HepG2 (cell line): ENCODE data around the gene PGS1. TPM values are rescaled to one million over a fixed set of nuclear protein-coding genes. Genes with fewer than 3 reads are reported as not detected.

ENCODE experiments used
- AKNA ChIP-seq: sonication (generic); formaldehyde crosslinking; IDR thresholded peaks from 2 replicates; pipeline ENCODE4 v1.4.0; 2020; ENCODE audit warnings: missing genetic modification reagents, borderline replicate concordance
- CHD4 ChIP-seq: fragments of 200-600 bp; sonication (generic); IDR thresholded peaks from 2 replicates; pipeline ENCODE4 v1.7.0; 2017; ENCODE audit warnings: mild to moderate bottlenecking, low read length, borderline replicate concordance
- DNMT1 ChIP-seq: sonication (generic); formaldehyde crosslinking; IDR thresholded peaks from 2 replicates; pipeline ENCODE4 v1.5.1; 2020; ENCODE audit warnings: mild to moderate bottlenecking, missing genetic modification reagents
- EED ChIP-seq: sonication (generic); formaldehyde crosslinking; IDR thresholded peaks from 2 replicates; pipeline ENCODE4 v1.5.0; 2020; ENCODE audit warnings: mild to moderate bottlenecking, missing genetic modification reagents
- MED8 ChIP-seq: sonication (generic); formaldehyde crosslinking; IDR thresholded peaks from 2 replicates; pipeline ENCODE4 v1.8.1; 2023; ENCODE audit warnings: mild to moderate bottlenecking, missing genetic modification reagents; ENCODE audit not compliant: insufficient replicate concordance
- PBX2 ChIP-seq: IDR thresholded peaks from 2 replicates; pipeline ENCODE4 v1.6.1; 2016; ENCODE audit warnings: control low read depth
- SKIL ChIP-seq: sonication (generic); formaldehyde crosslinking; IDR thresholded peaks from 2 replicates; pipeline ENCODE4 v1.8.0; 2022; ENCODE audit warnings: missing genetic modification reagents, mild to moderate bottlenecking, moderate library complexity, borderline replicate concordance
- SRSF9 ChIP-seq: fragments of 200-400 bp; formaldehyde crosslinking; IDR thresholded peaks from 2 replicates; pipeline ENCODE4 v1.6.1; 2018; ENCODE audit warnings: borderline replicate concordance, mild to moderate bottlenecking, low read depth, low read length; ENCODE audit not compliant: insufficient read depth, poor library complexity, severe bottlenecking
- ZNF232 ChIP-seq: sonication (generic); formaldehyde crosslinking; IDR thresholded peaks from 2 replicates; pipeline ENCODE4 v1.4.0; 2020; ENCODE audit warnings: missing genetic modification reagents, borderline replicate concordance
- ZNF281 ChIP-seq: sonication (generic); formaldehyde crosslinking; IDR thresholded peaks from 2 replicates; pipeline ENCODE4 v1.4.0; 2020; ENCODE audit warnings: missing genetic modification reagents, borderline replicate concordance
- ZNF513 ChIP-seq: sonication (generic); formaldehyde crosslinking; conservative IDR thresholded peaks from 2 replicates; pipeline ENCODE4 v1.5.0; 2020; ENCODE audit warnings: missing genetic modification reagents
- ZNF674 ChIP-seq: sonication (generic); formaldehyde crosslinking; IDR thresholded peaks from 2 replicates; pipeline ENCODE4 v1.5.0; 2020; ENCODE audit warnings: low read depth, mild to moderate bottlenecking, missing genetic modification reagents
- ZXDC ChIP-seq: sonication (generic); formaldehyde crosslinking; IDR thresholded peaks from 2 replicates; pipeline ENCODE4 v1.5.0; 2020; ENCODE audit warnings: mild to moderate bottlenecking, missing genetic modification reagents
- polyA plus RNA-seq, 8 experiments: library from polyadenylated mRNA; depleted of rRNA in 3 of 8; stranded (reverse) in 7 of 8; unstranded in 1 of 8; fragments of >200 nt; fragmentation: Illumina TruSeq in 4 of 8; extraction: Trizol in 4 of 8; gene quantifications; 2 replicates each; pipeline versions ENCODE4 v1.2.1 to v1.2.3, GENCODE V29; 2011 to 2016; ENCODE audit warnings: low read depth in 4 of 8, missing spikeins in 1 of 8, mixed read lengths in 1 of 8; ENCODE audit not compliant: insufficient read depth in 1 of 8
- total RNA-seq, 5 experiments: library from RNA; depleted of rRNA; stranded (reverse); fragments of >200 nt; fragmentation: Illumina TruSeq; extraction: Trizol; gene quantifications; 2 replicates each; pipeline ENCODE4 v1.2.3, GENCODE V29; 2016; ENCODE audit warnings: low read depth in 1 of 5

Gene PGS1
- total and polyA plus RNA-seq, 2 of the 13 experiments (the other 11 are each of a cell fraction or from before 2014, with no cell fraction given): 25.9 to 31.5 TPM

- TF ChIP-seq AKNA (CRISPR knock-in tag) (no peak), EED (no peak), ZNF281 (no peak), ZXDC (no peak), CHD4 (no peak), DNMT1 (CRISPR knock-in tag) (no peak), SRSF9 (no peak), PBX2 (no peak), ZNF232 (CRISPR knock-in tag) (no peak; the same call in 1 of the 2 replicates), ZNF674 (CRISPR knock-in tag) (no peak), ZNF513 (CRISPR knock-in tag) (no peak), MED8 (CRISPR knock-in tag) (no peak), SKIL (peak; percentile 85)
These were observed 21.3 kb downstream of the PGS1 start (continued) for GRCh38 chr17:78399693-78400144.
